ENCODE data around the gene INTS7. TPM values are rescaled to one million over a fixed set of nuclear protein-coding genes. Genes with fewer than 3 reads are reported as not detected.

Gene INTS7
- total and polyA plus RNA-seq, 4 donors: 3.9 to 14.4 (median 10.2) TPM

GRCh38 chr1:211973541-211973940 lies 61.8 kb downstream of the INTS7 start:
- 97% methylated on average over 1 of the region's 1 CpG for WGBS
- peaks cover 0 to 14% (median 3%) of the 10 kb centered on the region in 4 donors for H3K36me3 ChIP-seq (ENCODE audit: control insufficient read depth in 4 of 4, insufficient read depth in 3 of 4, low read depth in 1 of 4, low read length in 3 of 4)
- H3K4me1 ChIP-seq (ENCODE audit: control insufficient read depth in 4 of 4, insufficient read depth in 4 of 4, low read length in 3 of 4): peaks cover 0 to 17% (median 9%) of the 10 kb centered on the region in 4 donors
- no peak for DNase-seq (ENCODE audit: low spot score)
- no peaks in the 10 kb centered on the region for H3K27me3 ChIP-seq (ENCODE audit: control insufficient read depth in 4 of 4, insufficient read depth in 4 of 4, low read length in 3 of 4)
- H3K27ac ChIP-seq (ENCODE audit: low read depth in 1 of 2, low read length in 2 of 2): no peak overlapping the region
- H3K9me3 ChIP-seq (ENCODE audit: control insufficient read depth in 4 of 4, low read length in 3 of 4): no peaks in the 10 kb centered on the region
- no peak overlapping the region for H3K4me3 ChIP-seq (ENCODE audit: low read depth in 1 of 3, low read length in 3 of 3)
- no peak for TF ChIP-seq EGR1 (IDR thresholded peaks at IDR 0.05; ENCODE audit: low read depth in 2 of 2)
- no peak for TF ChIP-seq RAD21 (IDR thresholded peaks at IDR 0.05)
- no peak for TF ChIP-seq MAX (IDR thresholded peaks at IDR 0.05)
- no peak for TF ChIP-seq NR2F2 (IDR thresholded peaks at IDR 0.05)
- TF ChIP-seq CTCF (IDR thresholded peaks at IDR 0.05; ENCODE audit: low read depth, low read length, missing input control): no peak
- TF ChIP-seq ZBTB33 (IDR thresholded peaks at IDR 0.05): no peak
- TF ChIP-seq HNF4G (IDR thresholded peaks at IDR 0.05): no peak
- TF ChIP-seq SP1 (IDR thresholded peaks at IDR 0.05): no peak
- TF ChIP-seq FOXA2 (IDR thresholded peaks at IDR 0.05): no peak
- no peak for TF ChIP-seq YY1 (IDR thresholded peaks at IDR 0.05)
- no peak for TF ChIP-seq ATF3 (IDR thresholded peaks at IDR 0.05)
- no peak for TF ChIP-seq REST (IDR thresholded peaks at IDR 0.05)
- no peak for TF ChIP-seq JUND (IDR thresholded peaks at IDR 0.05)
- no peak overlapping the region for H3K9ac ChIP-seq (ENCODE audit: low read depth in 1 of 2, low read length in 2 of 2)

- Histone ChIP-seq H3K9me3 (ENCODE audit: control insufficient read depth in 4 of 4, low read length in 3 of 4) (no peaks in the 10 kb centered on the region), H3K36me3 (ENCODE audit: control insufficient read depth in 4 of 4, insufficient read depth in 3 of 4, low read depth in 1 of 4, low read length in 3 of 4) (peaks cover 0 to 5% (median under 1%) of the 10 kb centered on the region in 4 donors), H3K9ac (ENCODE audit: low read depth in 1 of 2, low read length in 2 of 2) (no peak overlapping the region), H3K4me3 (ENCODE audit: low read depth in 1 of 3, low read length in 3 of 3) (no peak overlapping the region), H3K27ac (ENCODE audit: low read depth in 1 of 2, low read length in 2 of 2) (no peak overlapping the region), H3K27me3 (ENCODE audit: control insufficient read depth in 4 of 4, insufficient read depth in 4 of 4, low read length in 3 of 4) (no peaks in the 10 kb centered on the region), H3K4me1 (ENCODE audit: control insufficient read depth in 4 of 4, insufficient read depth in 4 of 4, low read length in 3 of 4) (no peaks in the 10 kb centered on the region)
- 94% methylated on average over 4 of the region's 4 CpGs for WGBS
- TF ChIP-seq MAX (IDR thresholded peaks at IDR 0.05) (no peak), RXRA (IDR thresholded peaks at IDR 0.05) (no peak), FOXA1 (IDR thresholded peaks at IDR 0.05) (no peak)
- DNase-seq (ENCODE audit: low spot score): no peak
These were observed 67.0 kb downstream of the INTS7 start for GRCh38 chr1:211968200-211968834.
